Ishikawa (cell line): ENCODE data around the gene AP3D1.
A peak's percentile ranks its signal among the peaks of the same experiment; 100 is the strongest.

Source experiments
- CEBPB ChIP-seq: IDR thresholded peaks from 2 replicates; pipeline ENCODE4 v1.6.1; 2012
- CREB1 ChIP-seq: IDR thresholded peaks from 2 replicates; pipeline ENCODE4 v1.6.1; 2012; ENCODE audit warnings: low read depth
- EGR1 ChIP-seq: IDR thresholded peaks from 2 replicates; pipeline ENCODE4 v1.6.1; 2012
- EP300 ChIP-seq: IDR thresholded peaks from 2 replicates; pipeline ENCODE4 v1.6.1; 2012; ENCODE audit warnings: borderline replicate concordance
- FOXM1 ChIP-seq: IDR thresholded peaks from 2 replicates; pipeline ENCODE4 v1.6.1; 2012; ENCODE audit warnings: low read depth, borderline replicate concordance
- NFIC ChIP-seq: IDR thresholded peaks from 2 replicates; pipeline ENCODE4 v1.6.1; 2012
- TAF1 ChIP-seq: IDR thresholded peaks from 2 replicates; pipeline ENCODE4 v1.6.1; 2012; ENCODE audit warnings: low read depth, mild to moderate bottlenecking
- TCF12 ChIP-seq: IDR thresholded peaks from 2 replicates; pipeline ENCODE4 v1.6.1; 2012; ENCODE audit warnings: low read depth
- TEAD4 ChIP-seq: IDR thresholded peaks from 2 replicates; pipeline ENCODE4 v1.6.1; 2012
- YY1 ChIP-seq: IDR thresholded peaks from 2 replicates; pipeline ENCODE4 v1.6.1; 2012; ENCODE audit warnings: low read depth
- ZBTB7A ChIP-seq: IDR thresholded peaks from 2 replicates; pipeline ENCODE4 v1.6.1; 2012; ENCODE audit warnings: low read depth
- TF ChIP-seq, protein P1 (sequence below): IDR thresholded peaks from 2 replicates; pipeline ENCODE4 v1.6.1; 2012; ENCODE audit warnings: low read depth, mild to moderate bottlenecking
- TF ChIP-seq, protein P2 (sequence below): IDR thresholded peaks from 2 replicates; pipeline ENCODE4 v1.6.1; 2012

The AP3D1 gene

DNA sequence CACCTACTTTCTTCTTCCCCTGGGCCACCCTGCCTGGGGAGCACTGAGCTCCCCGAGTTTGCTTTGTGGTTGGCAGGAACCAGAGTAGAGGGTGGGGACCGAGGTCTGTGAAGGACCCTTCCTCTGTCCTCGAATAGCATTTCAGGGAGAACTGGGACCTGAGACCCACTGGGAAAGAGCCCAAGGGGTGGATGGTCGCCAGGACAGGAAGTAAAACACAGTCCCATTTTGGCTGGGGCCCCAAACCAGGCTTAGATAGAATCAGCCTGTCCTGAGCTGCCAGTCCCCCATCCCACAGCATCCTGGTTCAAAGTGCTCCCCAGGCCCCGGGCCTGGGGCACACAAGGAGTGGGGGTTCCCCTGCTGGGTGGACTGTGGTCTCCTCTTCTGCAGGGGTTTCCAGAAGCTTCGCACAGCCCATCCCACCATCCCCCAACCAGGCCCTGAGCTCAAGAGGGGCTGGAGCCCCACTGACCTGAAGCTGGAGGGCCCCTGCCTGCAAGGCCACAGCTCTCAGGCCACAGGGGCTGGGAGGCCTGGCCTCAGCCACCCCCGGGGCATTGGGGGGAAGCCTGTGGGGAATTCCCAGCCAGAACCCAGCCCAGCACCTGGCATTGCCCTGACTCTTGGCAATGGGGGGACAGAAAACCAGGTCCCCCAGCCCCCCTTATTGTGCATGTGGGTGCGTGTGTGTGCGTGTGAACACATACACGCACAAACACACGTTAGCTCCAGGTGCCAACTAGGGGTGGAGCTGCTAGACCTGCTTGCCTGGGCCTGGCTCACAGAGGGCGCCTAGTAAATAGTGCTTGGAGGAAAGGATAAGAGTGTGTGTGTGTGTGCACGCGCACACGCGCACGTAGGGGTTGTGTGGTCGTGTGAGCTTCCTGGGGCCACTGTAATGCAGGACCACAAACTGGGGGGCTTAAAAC is 99.3 kb downstream of the AP3D1 start:
- TF ChIP-seq CREB1 (no peak), TCF12 (no peak), FOXM1 (no peak), ZBTB7A (no peak), EGR1 (no peak), NFIC (no peak), TEAD4 (no peak), EP300 (no peak)
- TF ChIP-seq, protein P1, sequence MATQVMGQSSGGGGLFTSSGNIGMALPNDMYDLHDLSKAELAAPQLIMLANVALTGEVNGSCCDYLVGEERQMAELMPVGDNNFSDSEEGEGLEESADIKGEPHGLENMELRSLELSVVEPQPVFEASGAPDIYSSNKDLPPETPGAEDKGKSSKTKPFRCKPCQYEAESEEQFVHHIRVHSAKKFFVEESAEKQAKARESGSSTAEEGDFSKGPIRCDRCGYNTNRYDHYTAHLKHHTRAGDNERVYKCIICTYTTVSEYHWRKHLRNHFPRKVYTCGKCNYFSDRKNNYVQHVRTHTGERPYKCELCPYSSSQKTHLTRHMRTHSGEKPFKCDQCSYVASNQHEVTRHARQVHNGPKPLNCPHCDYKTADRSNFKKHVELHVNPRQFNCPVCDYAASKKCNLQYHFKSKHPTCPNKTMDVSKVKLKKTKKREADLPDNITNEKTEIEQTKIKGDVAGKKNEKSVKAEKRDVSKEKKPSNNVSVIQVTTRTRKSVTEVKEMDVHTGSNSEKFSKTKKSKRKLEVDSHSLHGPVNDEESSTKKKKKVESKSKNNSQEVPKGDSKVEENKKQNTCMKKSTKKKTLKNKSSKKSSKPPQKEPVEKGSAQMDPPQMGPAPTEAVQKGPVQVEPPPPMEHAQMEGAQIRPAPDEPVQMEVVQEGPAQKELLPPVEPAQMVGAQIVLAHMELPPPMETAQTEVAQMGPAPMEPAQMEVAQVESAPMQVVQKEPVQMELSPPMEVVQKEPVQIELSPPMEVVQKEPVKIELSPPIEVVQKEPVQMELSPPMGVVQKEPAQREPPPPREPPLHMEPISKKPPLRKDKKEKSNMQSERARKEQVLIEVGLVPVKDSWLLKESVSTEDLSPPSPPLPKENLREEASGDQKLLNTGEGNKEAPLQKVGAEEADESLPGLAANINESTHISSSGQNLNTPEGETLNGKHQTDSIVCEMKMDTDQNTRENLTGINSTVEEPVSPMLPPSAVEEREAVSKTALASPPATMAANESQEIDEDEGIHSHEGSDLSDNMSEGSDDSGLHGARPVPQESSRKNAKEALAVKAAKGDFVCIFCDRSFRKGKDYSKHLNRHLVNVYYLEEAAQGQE: no peak

DNA sequence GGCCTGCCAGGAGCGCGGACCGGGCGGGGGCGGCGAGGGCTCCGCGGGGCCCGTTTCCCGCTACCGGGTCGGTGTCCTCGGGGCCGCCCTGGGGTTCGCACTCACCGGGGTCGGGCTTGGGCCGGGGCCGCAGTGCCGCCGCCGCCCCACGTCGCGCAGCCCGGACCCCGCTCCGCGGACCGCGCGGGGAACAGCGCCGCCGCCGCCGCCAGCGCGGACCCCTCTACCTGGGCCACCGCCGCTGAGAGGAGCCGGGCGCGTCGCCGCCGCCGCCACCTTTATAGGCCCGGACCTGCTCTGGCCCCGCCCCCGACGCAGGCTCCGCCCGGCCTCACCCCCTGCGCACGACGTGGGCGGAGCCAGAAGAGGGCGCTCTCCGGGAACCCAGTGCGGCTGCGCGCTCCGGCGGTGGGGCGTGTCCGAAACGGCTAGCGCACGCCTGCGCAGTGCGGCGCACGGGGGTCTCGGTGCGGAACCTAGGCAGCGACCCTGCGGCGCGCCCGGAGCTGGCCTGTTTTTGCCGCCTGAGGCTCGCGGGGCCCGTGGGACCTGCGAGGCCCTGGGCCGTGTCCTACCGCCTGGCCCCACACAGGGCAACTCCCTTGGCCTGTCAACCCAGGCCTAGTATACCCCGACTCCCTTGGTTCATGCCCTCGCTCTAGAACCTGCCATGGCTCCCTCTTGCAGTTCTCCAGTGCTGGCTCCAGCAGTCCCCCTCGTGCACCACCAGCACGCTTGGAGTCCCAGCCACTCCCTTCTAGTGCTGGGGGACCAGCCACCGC is 100.2 kb downstream of the AP3D1 start, which contains the start of gene MKNK2:
MKNK2 (minus strand) TSS at position 254 of the 782 bp plus-strand sequence. CDS start 393 bp downstream, outside the sequence.
- TF ChIP-seq EGR1: peak; percentile 44; the same call in 1 of the 2 replicates
- no peak for TF ChIP-seq NFIC
- TF ChIP-seq CEBPB: no peak
- peak; percentile 48; the same call in 1 of the 2 replicates for TF ChIP-seq YY1
- peak; percentile 30; the same call in 1 of the 2 replicates for TF ChIP-seq TEAD4
- TF ChIP-seq, protein P2, sequence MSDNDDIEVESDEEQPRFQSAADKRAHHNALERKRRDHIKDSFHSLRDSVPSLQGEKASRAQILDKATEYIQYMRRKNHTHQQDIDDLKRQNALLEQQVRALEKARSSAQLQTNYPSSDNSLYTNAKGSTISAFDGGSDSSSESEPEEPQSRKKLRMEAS: peak; percentile 2; the same call in 1 of the 2 replicates
- TF ChIP-seq, protein P1: no peak
- peak; percentile 90 for TF ChIP-seq ZBTB7A
- peak; percentile 85; the same call in 1 of the 2 replicates for TF ChIP-seq TAF1
